Cortex of kidney (tissue), 1 donor: Measurements from ENCODE around the gene CDKN2D.
"Not testable (repeated sequence)": the region's sequence is repeated elsewhere in the genome, so short reads cannot be mapped to it uniquely, and the experiment has no call there.

Source experiments
- DNase-seq: peaks from one replicate; lab custom pipeline; 2025; lab: John Stamatoyannopoulos, UW

Gene CDKN2D

GRCh38 chr19:10580979-10581631 is 12.3 kb upstream of the CDKN2D start:
- no peak for DNase-seq

GRCh38 chr19:10577951-10578350 is 9.2 kb upstream of the CDKN2D start:
- DNase-seq = no peak

GRCh38 chr19:10575011-10575716 is 6.4 kb upstream of the CDKN2D start:
- DNase-seq = no peak

- no peak for DNase-seq
These were observed 5.7 kb upstream of the CDKN2D start for GRCh38 chr19:10574462-10574861.

- not testable (repeated sequence) for DNase-seq
These were observed 5.0 kb upstream of the CDKN2D start for GRCh38 chr19:10573793-10574192.

GRCh38 chr19:10568062-10568825 is 535 bp downstream of the CDKN2D start:
- no peak for DNase-seq

- DNase-seq = no peak
These were observed 1.1 kb downstream of the CDKN2D start for GRCh38 chr19:10567656-10568055.

GRCh38 chr19:10566658-10567410 is 1.9 kb downstream of the CDKN2D start:
- no peak for DNase-seq

GRCh38 chr19:10566408-10566657 is 2.4 kb downstream of the CDKN2D start:
- DNase-seq = no peak

GRCh38 chr19:10565567-10566407 is 3.0 kb downstream of the CDKN2D start, which contains the start of gene KRI1:
Gene KRI1, minus strand, starts transcription at chr19:10566010. Its CDS starts 11 bp downstream, at chr19:10565999.
- DNase-seq = no peak

- DNase-seq = no peak
These were observed 3.7 kb downstream of the CDKN2D start for GRCh38 chr19:10565028-10565566.

GRCh38 chr19:10562609-10563008 is 6.2 kb downstream of the CDKN2D start:
- DNase-seq = no peak

GRCh38 chr19:10560154-10560553 is 8.6 kb downstream of the CDKN2D start:
- DNase-seq = no peak

GRCh38 chr19:10557603-10558197 is 11.1 kb downstream of the CDKN2D start:
- DNase-seq = no peak

GRCh38 chr19:10555610-10555973 is 13.2 kb downstream of the CDKN2D start:
- DNase-seq = no peak

GRCh38 chr19:10554760-10555609 is 13.8 kb downstream of the CDKN2D start:
- no peak for DNase-seq

GRCh38 chr19:10553943-10554381 is 14.8 kb downstream of the CDKN2D start:
- DNase-seq = no peak

GRCh38 chr19:10553087-10553667 is 15.6 kb downstream of the CDKN2D start:
- no peak for DNase-seq

- no peak for DNase-seq
These were observed 16.2 kb downstream of the CDKN2D start for GRCh38 chr19:10552510-10553053.
